Measurements from ENCODE around the gene MAN1A1.

DNA sequence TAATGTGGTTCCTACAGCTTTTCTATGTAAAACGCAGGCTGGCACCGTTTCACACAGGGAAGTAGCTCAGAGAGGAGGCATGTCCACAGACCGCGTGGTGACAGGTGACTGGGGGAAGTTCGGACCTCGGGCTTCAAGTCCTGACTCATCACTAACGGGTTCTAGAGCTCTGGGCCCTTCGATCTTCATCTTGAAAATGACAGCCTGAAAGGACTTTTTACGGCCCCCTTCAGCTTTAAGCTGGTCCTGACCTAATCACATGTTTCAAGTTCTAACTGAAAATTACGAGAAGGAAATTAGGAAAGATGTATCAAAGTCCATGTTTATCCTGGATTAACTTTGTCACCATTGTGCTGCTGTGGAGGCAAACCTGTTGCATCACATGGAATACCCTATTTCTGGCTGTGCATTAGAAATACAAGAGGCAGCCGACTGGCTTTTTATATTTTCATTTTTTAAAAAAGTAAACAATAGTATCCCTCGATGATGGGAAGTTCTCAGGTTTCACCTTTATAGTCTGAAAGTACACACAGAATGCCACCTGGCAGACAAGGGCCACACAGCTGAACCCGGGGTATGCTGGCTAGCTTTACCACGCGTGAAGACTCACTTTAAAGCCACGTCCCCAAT is 2.0 kb downstream of the MAN1A1 start:
- TF ChIP-seq EZH2phosphoT487 (conservative IDR thresholded peaks at IDR 0.05; ENCODE audit: low read length) = no peak
- TF ChIP-seq, protein P1, sequence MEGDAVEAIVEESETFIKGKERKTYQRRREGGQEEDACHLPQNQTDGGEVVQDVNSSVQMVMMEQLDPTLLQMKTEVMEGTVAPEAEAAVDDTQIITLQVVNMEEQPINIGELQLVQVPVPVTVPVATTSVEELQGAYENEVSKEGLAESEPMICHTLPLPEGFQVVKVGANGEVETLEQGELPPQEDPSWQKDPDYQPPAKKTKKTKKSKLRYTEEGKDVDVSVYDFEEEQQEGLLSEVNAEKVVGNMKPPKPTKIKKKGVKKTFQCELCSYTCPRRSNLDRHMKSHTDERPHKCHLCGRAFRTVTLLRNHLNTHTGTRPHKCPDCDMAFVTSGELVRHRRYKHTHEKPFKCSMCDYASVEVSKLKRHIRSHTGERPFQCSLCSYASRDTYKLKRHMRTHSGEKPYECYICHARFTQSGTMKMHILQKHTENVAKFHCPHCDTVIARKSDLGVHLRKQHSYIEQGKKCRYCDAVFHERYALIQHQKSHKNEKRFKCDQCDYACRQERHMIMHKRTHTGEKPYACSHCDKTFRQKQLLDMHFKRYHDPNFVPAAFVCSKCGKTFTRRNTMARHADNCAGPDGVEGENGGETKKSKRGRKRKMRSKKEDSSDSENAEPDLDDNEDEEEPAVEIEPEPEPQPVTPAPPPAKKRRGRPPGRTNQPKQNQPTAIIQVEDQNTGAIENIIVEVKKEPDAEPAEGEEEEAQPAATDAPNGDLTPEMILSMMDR (IDR thresholded peaks at IDR 0.05; ENCODE audit: insufficient read depth, low read length, poor library complexity, severe bottlenecking) = no peak

Data from SU-DHL-6 (cell line).